SU-DHL-6 (cell line): Measurements from ENCODE around the gene CLP1.

Experiments
- EZH2phosphoT487 ChIP-seq: fragments of 200-600 bp; sonication (generic), shearing (Covaris generic); conservative IDR thresholded peaks from 2 replicates; pipeline ENCODE4 v1.6.1; 2018; ENCODE audit warnings: mild to moderate bottlenecking, antibody characterized with exemption, low read length, moderate library complexity, mixed read lengths
- TF ChIP-seq, protein P1 (sequence below): fragments of 200-600 bp; sonication (generic); IDR thresholded peaks from one replicate; pipeline ENCODE4 v1.5.1; 2017; ENCODE audit warnings: antibody characterized with exemption, mild to moderate bottlenecking, low read length, moderate library complexity; ENCODE audit not compliant: insufficient read depth, poor library complexity, severe bottlenecking

- TF ChIP-seq, protein P1, sequence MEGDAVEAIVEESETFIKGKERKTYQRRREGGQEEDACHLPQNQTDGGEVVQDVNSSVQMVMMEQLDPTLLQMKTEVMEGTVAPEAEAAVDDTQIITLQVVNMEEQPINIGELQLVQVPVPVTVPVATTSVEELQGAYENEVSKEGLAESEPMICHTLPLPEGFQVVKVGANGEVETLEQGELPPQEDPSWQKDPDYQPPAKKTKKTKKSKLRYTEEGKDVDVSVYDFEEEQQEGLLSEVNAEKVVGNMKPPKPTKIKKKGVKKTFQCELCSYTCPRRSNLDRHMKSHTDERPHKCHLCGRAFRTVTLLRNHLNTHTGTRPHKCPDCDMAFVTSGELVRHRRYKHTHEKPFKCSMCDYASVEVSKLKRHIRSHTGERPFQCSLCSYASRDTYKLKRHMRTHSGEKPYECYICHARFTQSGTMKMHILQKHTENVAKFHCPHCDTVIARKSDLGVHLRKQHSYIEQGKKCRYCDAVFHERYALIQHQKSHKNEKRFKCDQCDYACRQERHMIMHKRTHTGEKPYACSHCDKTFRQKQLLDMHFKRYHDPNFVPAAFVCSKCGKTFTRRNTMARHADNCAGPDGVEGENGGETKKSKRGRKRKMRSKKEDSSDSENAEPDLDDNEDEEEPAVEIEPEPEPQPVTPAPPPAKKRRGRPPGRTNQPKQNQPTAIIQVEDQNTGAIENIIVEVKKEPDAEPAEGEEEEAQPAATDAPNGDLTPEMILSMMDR = no peak
- no peak for TF ChIP-seq EZH2phosphoT487
These were observed 42.9 kb downstream of the CLP1 start for GRCh38 chr11:57700425-57700824.
